Measurements from ENCODE around the gene OR1J1.

DNA sequence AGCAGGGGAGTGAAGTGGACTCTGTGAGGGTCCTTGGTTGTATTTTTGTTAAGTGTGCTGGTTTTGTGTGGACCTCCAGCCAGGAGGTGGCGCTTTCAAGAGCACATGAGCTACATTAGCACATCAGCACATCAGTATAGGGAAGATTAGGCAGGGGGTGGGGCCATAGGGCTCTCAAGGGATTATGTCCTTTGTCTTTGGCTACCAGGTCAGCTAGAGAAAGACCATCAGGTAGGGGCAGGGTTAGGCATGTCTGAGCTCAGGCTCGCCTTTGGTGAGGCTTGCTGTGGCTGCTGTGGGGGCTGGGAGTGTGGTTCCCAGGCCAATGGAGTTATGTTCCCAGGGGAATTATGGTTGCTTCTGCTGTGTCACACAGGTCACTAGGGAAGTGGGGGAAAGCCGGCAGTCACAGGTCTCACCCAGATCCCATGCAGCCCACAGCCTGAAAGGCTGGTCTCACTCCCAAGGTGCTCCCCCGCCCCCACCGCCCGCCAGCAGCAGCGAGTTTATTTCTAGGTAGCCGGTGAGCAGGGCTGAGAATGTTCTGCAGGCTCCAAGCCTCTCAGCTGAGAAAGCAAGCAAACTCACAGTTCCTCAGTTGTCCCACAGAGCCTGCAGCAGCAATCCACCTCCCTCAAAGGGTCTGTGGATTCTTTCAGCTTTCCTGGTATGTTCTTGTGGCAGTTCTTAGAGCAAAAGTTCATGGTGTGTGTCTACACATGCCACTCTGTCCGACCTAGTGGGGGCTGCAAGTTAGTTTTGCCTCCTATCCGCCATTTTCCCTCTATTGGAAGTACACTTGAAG is 13.7 kb downstream of the OR1J1 start:
- TF ChIP-seq, protein P1, sequence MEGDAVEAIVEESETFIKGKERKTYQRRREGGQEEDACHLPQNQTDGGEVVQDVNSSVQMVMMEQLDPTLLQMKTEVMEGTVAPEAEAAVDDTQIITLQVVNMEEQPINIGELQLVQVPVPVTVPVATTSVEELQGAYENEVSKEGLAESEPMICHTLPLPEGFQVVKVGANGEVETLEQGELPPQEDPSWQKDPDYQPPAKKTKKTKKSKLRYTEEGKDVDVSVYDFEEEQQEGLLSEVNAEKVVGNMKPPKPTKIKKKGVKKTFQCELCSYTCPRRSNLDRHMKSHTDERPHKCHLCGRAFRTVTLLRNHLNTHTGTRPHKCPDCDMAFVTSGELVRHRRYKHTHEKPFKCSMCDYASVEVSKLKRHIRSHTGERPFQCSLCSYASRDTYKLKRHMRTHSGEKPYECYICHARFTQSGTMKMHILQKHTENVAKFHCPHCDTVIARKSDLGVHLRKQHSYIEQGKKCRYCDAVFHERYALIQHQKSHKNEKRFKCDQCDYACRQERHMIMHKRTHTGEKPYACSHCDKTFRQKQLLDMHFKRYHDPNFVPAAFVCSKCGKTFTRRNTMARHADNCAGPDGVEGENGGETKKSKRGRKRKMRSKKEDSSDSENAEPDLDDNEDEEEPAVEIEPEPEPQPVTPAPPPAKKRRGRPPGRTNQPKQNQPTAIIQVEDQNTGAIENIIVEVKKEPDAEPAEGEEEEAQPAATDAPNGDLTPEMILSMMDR (IDR thresholded peaks at IDR 0.05): peak in 1 of 4 donors; percentile 4
- TF ChIP-seq POLR2A (IDR thresholded peaks at IDR 0.05): no peak
